Ovary (tissue), 3 donors: ENCODE measurements around the gene RMND5A.

ENCODE experiments used
- EP300 ChIP-seq: sonication (generic); formaldehyde crosslinking; IDR thresholded peaks from one replicate; pipeline ENCODE4 v1.6.1; 2017; ENCODE audit warnings: antibody characterized with exemption
- POLR2A ChIP-seq: fragments of 450-650 bp; IDR thresholded peaks from one replicate; pipeline ENCODE4 v1.6.1; 2017; ENCODE audit warnings: antibody characterized with exemption, mild to moderate bottlenecking, moderate library complexity
- TF ChIP-seq, protein P1 (sequence below), 3 donors: fragments of 450-650 bp in 2 of 3; fragments of 200-600 bp in 1 of 3; IDR thresholded peaks; one replicate each; pipeline versions ENCODE4 v1.5.1 to v1.8.0; 2016 to 2022; ENCODE audit warnings: antibody characterized with exemption in 3 of 3, mild to moderate bottlenecking in 1 of 3
- donor health status: DM: no; HTN: no; CAD: no.

DNA sequence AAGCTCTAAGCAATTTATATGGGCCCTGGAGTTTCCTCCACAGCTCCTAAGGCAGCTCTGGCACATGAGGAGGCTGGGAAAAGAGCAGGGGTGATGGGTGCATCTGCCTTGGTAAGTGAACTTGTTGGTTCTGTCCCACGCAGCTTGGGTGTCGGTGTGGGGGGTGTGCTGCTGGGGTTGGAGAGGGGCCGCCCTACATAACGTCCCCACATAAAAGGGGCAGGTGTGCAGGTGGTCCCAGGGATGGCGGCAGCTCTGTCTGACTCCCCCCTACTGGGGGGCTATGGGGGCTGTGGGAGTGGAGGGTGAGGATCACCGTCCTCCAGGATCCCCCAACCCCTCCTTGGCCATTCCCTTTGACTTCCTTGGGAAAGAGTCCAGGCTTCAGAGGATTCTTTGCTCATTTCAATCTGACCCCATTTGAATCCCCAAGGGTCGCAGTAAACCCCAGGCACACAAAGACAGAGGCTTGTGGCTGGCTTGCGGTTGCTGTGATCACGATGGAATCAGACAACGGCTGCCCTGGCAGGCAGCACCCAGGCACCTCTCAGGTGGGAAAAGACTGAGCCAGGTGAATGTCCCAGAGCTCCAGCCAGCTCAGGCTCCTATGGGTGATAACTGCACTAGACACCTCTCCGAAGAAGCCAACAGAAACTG is 105.1 kb downstream of the RMND5A start:
- TF ChIP-seq POLR2A (no peak), EP300 (no peak)
- TF ChIP-seq, protein P1, sequence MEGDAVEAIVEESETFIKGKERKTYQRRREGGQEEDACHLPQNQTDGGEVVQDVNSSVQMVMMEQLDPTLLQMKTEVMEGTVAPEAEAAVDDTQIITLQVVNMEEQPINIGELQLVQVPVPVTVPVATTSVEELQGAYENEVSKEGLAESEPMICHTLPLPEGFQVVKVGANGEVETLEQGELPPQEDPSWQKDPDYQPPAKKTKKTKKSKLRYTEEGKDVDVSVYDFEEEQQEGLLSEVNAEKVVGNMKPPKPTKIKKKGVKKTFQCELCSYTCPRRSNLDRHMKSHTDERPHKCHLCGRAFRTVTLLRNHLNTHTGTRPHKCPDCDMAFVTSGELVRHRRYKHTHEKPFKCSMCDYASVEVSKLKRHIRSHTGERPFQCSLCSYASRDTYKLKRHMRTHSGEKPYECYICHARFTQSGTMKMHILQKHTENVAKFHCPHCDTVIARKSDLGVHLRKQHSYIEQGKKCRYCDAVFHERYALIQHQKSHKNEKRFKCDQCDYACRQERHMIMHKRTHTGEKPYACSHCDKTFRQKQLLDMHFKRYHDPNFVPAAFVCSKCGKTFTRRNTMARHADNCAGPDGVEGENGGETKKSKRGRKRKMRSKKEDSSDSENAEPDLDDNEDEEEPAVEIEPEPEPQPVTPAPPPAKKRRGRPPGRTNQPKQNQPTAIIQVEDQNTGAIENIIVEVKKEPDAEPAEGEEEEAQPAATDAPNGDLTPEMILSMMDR (IDR thresholded peaks at IDR 0.05) = no peak
